GM12801 (cell line): ENCODE data around the gene GNG2.

ENCODE experiments used
- TF ChIP-seq, protein P1 (sequence below): IDR thresholded peaks from one replicate; pipeline ENCODE4 v1.5.1; 2011; ENCODE audit warnings: control low read depth; ENCODE audit not compliant: insufficient read length; ENCODE audit errors: extremely low read depth

GNG2 gene

DNA sequence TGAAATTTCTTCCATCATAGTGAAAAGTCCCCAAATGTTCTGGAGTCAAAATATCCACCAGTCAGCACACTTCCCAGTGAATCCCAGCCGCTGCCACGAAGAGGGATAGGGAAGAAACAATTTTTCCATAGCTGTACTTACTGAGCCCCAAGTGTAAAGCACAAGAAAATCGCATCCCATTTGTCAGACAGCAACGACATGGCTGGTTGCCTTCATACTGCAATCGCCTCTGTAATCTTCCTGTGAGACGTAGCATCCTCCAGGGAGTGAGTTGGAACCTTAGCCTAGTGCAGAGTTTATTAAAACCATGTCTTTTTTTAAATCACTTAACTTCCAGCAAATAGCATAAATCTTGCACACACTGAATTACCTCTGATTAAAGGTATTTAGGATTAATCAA lies 56.8 kb downstream of the GNG2 start:
- TF ChIP-seq, protein P1, sequence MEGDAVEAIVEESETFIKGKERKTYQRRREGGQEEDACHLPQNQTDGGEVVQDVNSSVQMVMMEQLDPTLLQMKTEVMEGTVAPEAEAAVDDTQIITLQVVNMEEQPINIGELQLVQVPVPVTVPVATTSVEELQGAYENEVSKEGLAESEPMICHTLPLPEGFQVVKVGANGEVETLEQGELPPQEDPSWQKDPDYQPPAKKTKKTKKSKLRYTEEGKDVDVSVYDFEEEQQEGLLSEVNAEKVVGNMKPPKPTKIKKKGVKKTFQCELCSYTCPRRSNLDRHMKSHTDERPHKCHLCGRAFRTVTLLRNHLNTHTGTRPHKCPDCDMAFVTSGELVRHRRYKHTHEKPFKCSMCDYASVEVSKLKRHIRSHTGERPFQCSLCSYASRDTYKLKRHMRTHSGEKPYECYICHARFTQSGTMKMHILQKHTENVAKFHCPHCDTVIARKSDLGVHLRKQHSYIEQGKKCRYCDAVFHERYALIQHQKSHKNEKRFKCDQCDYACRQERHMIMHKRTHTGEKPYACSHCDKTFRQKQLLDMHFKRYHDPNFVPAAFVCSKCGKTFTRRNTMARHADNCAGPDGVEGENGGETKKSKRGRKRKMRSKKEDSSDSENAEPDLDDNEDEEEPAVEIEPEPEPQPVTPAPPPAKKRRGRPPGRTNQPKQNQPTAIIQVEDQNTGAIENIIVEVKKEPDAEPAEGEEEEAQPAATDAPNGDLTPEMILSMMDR: no peak

DNA sequence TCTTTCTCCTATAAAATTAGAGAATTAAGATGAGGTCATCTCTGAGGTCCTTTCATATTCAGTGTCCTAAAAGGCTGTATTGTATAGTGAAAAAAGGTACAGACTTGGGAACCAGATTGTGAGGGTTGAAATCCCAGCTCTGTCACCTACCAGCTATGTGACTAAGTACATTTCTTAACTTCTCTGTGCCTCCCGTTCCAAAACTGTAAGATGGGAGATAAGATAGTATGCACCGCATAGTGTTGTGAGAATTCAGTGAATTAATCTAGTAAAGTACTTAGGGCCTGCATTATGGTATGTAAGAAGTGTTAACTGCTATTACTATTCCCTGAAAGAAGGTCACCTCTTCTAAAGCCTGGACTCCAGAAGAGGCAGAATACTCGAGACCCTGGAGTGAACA lies 60.6 kb downstream of the GNG2 start:
- TF ChIP-seq, protein P1: no peak

DNA sequence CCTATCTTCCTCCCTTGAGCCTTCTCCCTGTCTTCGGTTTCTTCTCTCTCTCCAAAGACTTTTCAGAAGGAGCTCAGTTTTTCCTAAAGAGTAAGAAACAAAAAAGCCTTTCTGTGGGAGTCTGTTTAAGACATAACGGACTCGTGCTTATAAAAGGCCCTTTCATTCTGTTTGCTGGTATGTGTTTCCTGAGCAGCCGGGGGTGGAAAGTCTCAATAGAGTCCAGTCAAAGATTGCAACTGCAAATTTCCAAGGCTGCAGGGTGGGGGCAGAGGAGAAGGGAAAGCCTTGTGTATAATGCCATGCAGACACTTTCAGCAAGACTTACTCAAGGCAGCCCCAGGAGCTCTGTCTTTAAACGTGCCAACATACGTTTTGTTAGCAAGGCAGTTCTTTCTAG lies 62.2 kb downstream of the GNG2 start:
- TF ChIP-seq, protein P1: no peak

DNA sequence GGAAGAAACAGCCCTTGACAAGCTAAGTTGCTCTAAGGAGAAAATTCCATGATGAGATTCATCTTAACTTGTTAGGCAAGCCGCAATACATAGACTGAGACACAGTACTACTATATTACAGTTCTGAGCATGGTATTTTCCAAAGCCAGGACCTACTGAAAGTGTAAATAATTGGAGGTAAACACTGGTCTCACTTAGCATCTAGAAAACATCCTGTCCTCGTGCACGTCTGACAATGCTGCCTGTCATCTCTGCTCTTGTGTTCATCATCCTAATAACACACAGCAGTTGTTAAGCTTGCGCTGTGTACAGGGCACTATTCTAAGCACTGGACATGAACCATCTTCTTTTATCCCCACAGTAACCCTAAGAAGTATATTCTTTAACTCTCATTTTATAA lies 64.2 kb downstream of the GNG2 start:
- TF ChIP-seq, protein P1: no peak

DNA sequence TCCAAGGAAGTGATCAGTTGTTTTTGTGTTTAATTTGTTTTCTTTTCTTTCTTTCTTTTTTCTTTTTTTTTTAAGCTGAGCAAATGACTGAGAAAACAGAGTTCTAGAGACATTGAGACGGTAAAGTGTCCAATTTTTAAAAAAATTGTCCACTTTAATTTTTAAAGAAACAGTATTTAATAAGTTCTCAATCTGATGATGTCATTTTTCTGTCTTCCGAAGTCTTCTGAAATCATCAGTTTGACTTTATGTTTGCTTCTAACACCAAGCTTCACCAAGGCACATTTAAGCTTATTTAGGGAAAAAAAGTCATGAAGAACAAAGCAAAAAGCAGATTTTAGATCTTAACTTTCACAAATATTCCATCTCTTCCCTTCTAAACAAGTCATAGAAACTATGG lies 65.6 kb downstream of the GNG2 start:
- TF ChIP-seq, protein P1: no peak

DNA sequence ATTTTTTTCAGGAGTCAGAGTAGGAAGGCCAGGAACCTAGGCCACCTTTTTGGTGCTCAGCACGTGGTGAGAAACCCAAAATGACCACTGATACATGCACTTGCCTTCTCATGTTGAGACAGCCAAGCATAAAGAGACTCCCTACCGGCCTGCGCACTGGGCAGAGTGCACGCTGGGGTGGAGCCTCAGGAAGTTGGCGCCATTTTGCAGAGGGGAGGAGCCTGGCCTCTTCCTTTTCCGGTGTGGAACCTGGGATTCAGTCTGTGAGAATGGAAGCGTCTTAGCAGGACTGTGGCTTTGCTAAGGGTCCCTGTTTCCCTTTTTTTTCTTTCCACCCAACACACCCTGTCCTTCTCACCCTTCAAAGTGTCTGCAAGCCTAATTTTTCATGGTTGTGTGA lies 66.0 kb downstream of the GNG2 start:
- TF ChIP-seq, protein P1: no peak

DNA sequence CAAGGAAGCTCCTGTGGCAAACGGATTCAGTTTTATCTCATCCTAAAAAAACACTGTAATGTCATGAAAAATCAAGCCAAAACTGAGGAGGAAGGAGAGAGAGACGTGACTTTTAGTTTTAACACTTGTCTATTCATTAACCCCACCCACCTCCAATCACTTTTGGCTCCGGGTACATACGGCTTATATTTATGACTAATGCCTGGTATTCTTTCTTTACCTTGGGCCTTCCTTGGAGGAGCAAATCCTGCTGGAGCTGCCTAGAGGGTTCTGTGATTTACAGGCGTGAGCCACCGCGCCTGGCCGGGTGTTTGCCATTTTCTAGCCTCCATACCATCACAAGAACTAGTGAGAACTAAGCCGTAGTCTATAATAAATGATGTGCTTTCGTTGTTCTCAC lies 68.2 kb downstream of the GNG2 start:
- TF ChIP-seq, protein P1: no peak

DNA sequence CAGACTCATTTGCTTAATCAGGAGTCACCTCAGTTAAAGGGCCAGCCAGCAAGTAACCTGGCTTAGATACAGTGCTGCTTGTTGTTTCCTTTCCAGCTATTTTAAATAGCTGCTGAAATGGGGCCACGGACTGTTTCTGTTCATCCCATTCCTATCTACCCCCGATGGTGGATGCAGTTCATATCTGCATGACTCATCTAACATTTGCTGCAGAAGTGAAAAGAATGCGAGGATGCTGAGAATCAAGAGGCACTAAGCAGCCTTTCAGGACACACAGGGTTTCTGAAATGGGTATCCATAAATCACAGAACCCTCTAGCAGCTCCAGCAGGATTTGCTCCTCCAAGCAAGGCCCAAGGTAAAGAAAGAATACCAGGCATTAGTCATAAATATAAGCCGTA lies 68.8 kb downstream of the GNG2 start:
- TF ChIP-seq, protein P1: no peak
